SU-DHL-6 (cell line): Measurements from ENCODE around the gene HS6ST2.

ENCODE experiments used
- H2AFZ ChIP-seq: fragments of 200-600 bp; sonication (generic); 2 replicates; pipeline ENCODE4 v1.6.1; 2014; ENCODE audit warnings: low read depth, mild to moderate bottlenecking, moderate library complexity, mixed read lengths, antibody characterized with exemption, low read length; ENCODE audit not compliant: severe bottlenecking
- H3F3A ChIP-seq: fragments of 200-600 bp; shearing (Covaris generic); 2 replicates; pipeline ENCODE4 v1.6.0; 2016; ENCODE audit warnings: antibody characterized with exemption, mild to moderate bottlenecking; ENCODE audit not compliant: insufficient read depth
- H3K27ac ChIP-seq: fragments of 200-600 bp; sonication (generic); 2 replicates; pipeline ENCODE4 v1.5.1; 2016; ENCODE audit warnings: low read depth, mild to moderate bottlenecking, low read length, moderate library complexity, mixed read lengths
- H3K27me3 ChIP-seq: fragments of 200-600 bp; sonication (generic), shearing (Covaris generic); 2 replicates; pipeline ENCODE4 v1.6.0; 2014; ENCODE audit warnings: mild to moderate bottlenecking, low read length
- H3K36me3 ChIP-seq: fragments of 200-600 bp; sonication (generic); 2 replicates; pipeline ENCODE4 v1.6.1; 2014; ENCODE audit warnings: mild to moderate bottlenecking, low read length, mixed read lengths
- H3K4me2 ChIP-seq: fragments of 300-600, 200-600 bp; shearing (Covaris generic), sonication (generic); 2 replicates; pipeline ENCODE4 v1.6.0; 2014; ENCODE audit warnings: low read length, low read depth, mild to moderate bottlenecking; ENCODE audit not compliant: poor library complexity, severe bottlenecking
- H3K4me3 ChIP-seq: fragments of 200-600 bp; sonication (generic); 2 replicates; pipeline ENCODE4 v1.5.1; 2014; ENCODE audit warnings: antibody characterized with exemption, low read length, mild to moderate bottlenecking, mixed read lengths; ENCODE audit not compliant: insufficient read depth, poor library complexity, severe bottlenecking
- H3K79me2 ChIP-seq: fragments of 200-600 bp; sonication (generic); 2 replicates; pipeline ENCODE4 v1.6.1; 2014; ENCODE audit warnings: mild to moderate bottlenecking, low read length, moderate library complexity; ENCODE audit not compliant: insufficient read depth
- H3K9ac ChIP-seq: fragments of 200-600 bp; sonication (generic); 2 replicates; pipeline ENCODE4 v1.7.0; 2014; ENCODE audit warnings: mild to moderate bottlenecking, low read length
- H3K9me2 ChIP-seq: fragments of 200-600 bp; sonication (generic); replicated peaks from 2 replicates; pipeline ENCODE4 v1.6.1; 2014; ENCODE audit warnings: low read length; ENCODE audit not compliant: insufficient read depth
- H3K9me3 ChIP-seq: fragments of 200-600 bp; sonication (generic); 2 replicates; pipeline ENCODE4 v1.6.1; 2014; ENCODE audit warnings: low read length, mixed read lengths; ENCODE audit not compliant: insufficient read depth
- H4K20me1 ChIP-seq: fragments of 200-600 bp; sonication (generic); 2 replicates; pipeline ENCODE4 v1.6.1; 2014; ENCODE audit warnings: low read depth, mild to moderate bottlenecking, antibody characterized with exemption, low read length, moderate library complexity, mixed read lengths
- CTCF ChIP-seq: fragments of 200-600 bp; sonication (generic); IDR thresholded peaks from one replicate; pipeline ENCODE4 v1.5.1; 2017; ENCODE audit warnings: antibody characterized with exemption, mild to moderate bottlenecking, low read length, moderate library complexity; ENCODE audit not compliant: insufficient read depth, poor library complexity, severe bottlenecking
- EZH2phosphoT487 ChIP-seq: fragments of 200-600 bp; sonication (generic), shearing (Covaris generic); conservative IDR thresholded peaks from 2 replicates; pipeline ENCODE4 v1.6.1; 2018; ENCODE audit warnings: mild to moderate bottlenecking, antibody characterized with exemption, low read length, moderate library complexity, mixed read lengths

The HS6ST2 gene

GRCh38 chrX:132738951-132739350 is 219.5 kb downstream of the HS6ST2 start:
- Histone ChIP-seq H3K27me3 (no peaks in the 10 kb centered on the region), H3F3A (no peaks in the 10 kb centered on the region), H3K9ac (no peak overlapping the region), H3K4me3 (no peak overlapping the region), H3K36me3 (no peaks in the 10 kb centered on the region), H4K20me1 (no peaks in the 10 kb centered on the region), H3K9me3 (no peaks in the 10 kb centered on the region), H3K79me2 (no peaks in the 10 kb centered on the region), H3K27ac (no peak overlapping the region), H3K9me2 (no peaks in the 10 kb centered on the region), H2AFZ (no peak overlapping the region), H3K4me2 (no peak overlapping the region)
- TF ChIP-seq EZH2phosphoT487 (no peak), CTCF (no peak)

GRCh38 chrX:132737743-132738142 is 220.7 kb downstream of the HS6ST2 start:
- H3K4me2 ChIP-seq = no peak overlapping the region
- no peak overlapping the region for H3K4me3 ChIP-seq
- H3K27me3 ChIP-seq = no peaks in the 10 kb centered on the region
- H3K9me2 ChIP-seq = no peaks in the 10 kb centered on the region
- no peaks in the 10 kb centered on the region for H3K36me3 ChIP-seq
- H3K9ac ChIP-seq = no peak overlapping the region
- no peaks in the 10 kb centered on the region for H3F3A ChIP-seq
- H4K20me1 ChIP-seq = no peaks in the 10 kb centered on the region
- TF ChIP-seq EZH2phosphoT487 (no peak), CTCF (no peak)
- H3K9me3 ChIP-seq = no peaks in the 10 kb centered on the region
- no peak overlapping the region for H2AFZ ChIP-seq
- no peaks in the 10 kb centered on the region for H3K79me2 ChIP-seq
- no peak overlapping the region for H3K27ac ChIP-seq

- H3K27me3 ChIP-seq = no peaks in the 10 kb centered on the region
- no peak overlapping the region for H3K27ac ChIP-seq
- H3K36me3 ChIP-seq = no peaks in the 10 kb centered on the region
- no peaks in the 10 kb centered on the region for H4K20me1 ChIP-seq
- no peak overlapping the region for H2AFZ ChIP-seq
- TF ChIP-seq EZH2phosphoT487 (no peak), CTCF (no peak)
- no peak overlapping the region for H3K4me2 ChIP-seq
- H3K9ac ChIP-seq = no peak overlapping the region
- no peaks in the 10 kb centered on the region for H3F3A ChIP-seq
- H3K79me2 ChIP-seq = no peaks in the 10 kb centered on the region
- no peaks in the 10 kb centered on the region for H3K9me3 ChIP-seq
- H3K4me3 ChIP-seq = no peak overlapping the region
- H3K9me2 ChIP-seq = no peaks in the 10 kb centered on the region
Observed at GRCh38 chrX:132732236-132732635, 226.2 kb downstream of the HS6ST2 start.

- Histone ChIP-seq H2AFZ (no peak overlapping the region), H3K36me3 (no peaks in the 10 kb centered on the region), H3K4me3 (no peak overlapping the region), H3K79me2 (no peaks in the 10 kb centered on the region), H3K27ac (no peak overlapping the region), H3K9ac (no peak overlapping the region), H3K27me3 (no peaks in the 10 kb centered on the region), H3F3A (no peaks in the 10 kb centered on the region), H4K20me1 (no peaks in the 10 kb centered on the region), H3K4me2 (no peak overlapping the region), H3K9me3 (no peaks in the 10 kb centered on the region), H3K9me2 (no peaks in the 10 kb centered on the region)
- TF ChIP-seq EZH2phosphoT487 (no peak), CTCF (no peak)
Observed at GRCh38 chrX:132730726-132731125, 227.7 kb downstream of the HS6ST2 start.
